Uterus (tissue), 4 donors: ENCODE results near the gene GNG4. TPM values are rescaled to one million over a fixed set of nuclear protein-coding genes. Genes with fewer than 3 reads are reported as not detected.

Source experiments
- DNase-seq, 2 donors: peaks; one replicate each; pipeline ENCODE4 v3.0.0-alpha.2; 2019 to 2020
- H3K27ac ChIP-seq, 2 donors: fragments of 200-600 bp; sonication (generic); 1 replicate in 1 of 2; 2 replicates in 1 of 2; pipeline ENCODE4 v1.5.1; 2016 to 2018
- H3K27me3 ChIP-seq, 2 donors: fragments of 200-600 bp; sonication (generic); one replicate each; pipeline ENCODE4 v1.5.1; 2018 to 2019; ENCODE audit warnings: control low read depth in 1 of 2
- H3K36me3 ChIP-seq, 2 donors: fragments of 200-600 bp; sonication (generic); one replicate each; pipeline ENCODE4 v1.5.1; 2019; ENCODE audit warnings: control low read depth in 1 of 2
- H3K4me1 ChIP-seq, 2 donors: fragments of 200-600 bp; sonication (generic); one replicate each; pipeline ENCODE4 v1.5.1; 2018 to 2019; ENCODE audit warnings: control low read depth in 1 of 2
- H3K4me3 ChIP-seq, 2 donors: fragments of 200-600 bp; sonication (generic); 1 replicate in 1 of 2; 2 replicates in 1 of 2; pipeline ENCODE4 v1.5.1; 2018 to 2019; ENCODE audit warnings: mild to moderate bottlenecking in 1 of 2
- H3K9me3 ChIP-seq, 2 donors: fragments of 200-600 bp; sonication (generic); one replicate each; pipeline ENCODE4 v1.5.1; 2019; ENCODE audit warnings: control low read depth in 1 of 2
- POLR2A ChIP-seq, 2 donors: fragments of 450-650 bp; IDR thresholded peaks; one replicate each; pipeline ENCODE4 v1.6.1; 2016; ENCODE audit warnings: antibody characterized with exemption in 2 of 2, mild to moderate bottlenecking in 1 of 2, moderate library complexity in 1 of 2
- intact Hi-C: fragments of 100-400 bp; cut with DNase I; formaldehyde crosslinking; loops from one replicate; pipeline ENCODE4 v1.15.1; 2023; ENCODE audit warnings: low total_unique reads
- total RNA-seq, 4 donors: library from RNA; depleted of rRNA in 3 of 4; stranded (reverse); fragments of >200 nt in 3 of 4; gene quantifications; one replicate each; pipeline versions ENCODE4 v1.1.0 to v1.2.4, GENCODE V29; 2014 to 2023
- TF ChIP-seq, protein P1 (sequence below), 4 experiments: fragments of 200-600 bp in 2 of 4; fragments of 450-650 bp in 2 of 4; sonication (generic) in 2 of 4; IDR thresholded peaks; one replicate each; pipeline ENCODE4 v1.5.1; 2016 to 2019; ENCODE audit warnings: antibody characterized with exemption in 4 of 4, mild to moderate bottlenecking in 2 of 4, moderate library complexity in 1 of 4
- donor health status: DM: yes; HTN: yes; CAD: no.

GNG4 gene
- total RNA-seq, 4 donors from 2014 or later = 0.51 to 8.2 (median 2.3) TPM

DNA sequence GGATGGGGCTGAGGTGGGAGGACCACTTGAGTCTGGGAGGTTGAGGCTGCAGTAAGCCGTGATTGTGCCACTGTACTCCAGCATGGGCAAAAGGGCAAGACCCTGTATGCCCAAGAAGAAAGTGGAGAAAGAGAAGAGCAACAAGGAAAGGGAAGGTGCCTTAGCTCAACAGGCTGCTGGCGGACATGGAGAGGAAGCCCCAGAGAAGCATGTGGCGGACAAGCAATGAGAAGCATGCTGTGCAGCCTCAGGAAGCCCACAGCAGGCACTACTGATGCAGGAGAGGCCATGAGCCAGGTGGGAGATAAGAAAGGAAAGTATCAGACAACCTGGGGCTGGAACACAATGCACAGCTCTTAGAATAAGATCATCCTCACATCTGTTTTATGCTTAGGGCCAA is 32.6 kb upstream of the GNG4 start:
- Histone ChIP-seq H3K27me3 (no peaks in the 10 kb centered on the region), H3K4me1 (no peaks in the 10 kb centered on the region), H3K27ac (no peak overlapping the region), H3K4me3 (no peak overlapping the region), H3K9me3 (no peaks in the 10 kb centered on the region), H3K36me3 (no peaks in the 10 kb centered on the region)
- no peak for DNase-seq
- intact Hi-C loops = no loop called here
- TF ChIP-seq POLR2A (IDR thresholded peaks at IDR 0.05) = no peak
- TF ChIP-seq, protein P1, sequence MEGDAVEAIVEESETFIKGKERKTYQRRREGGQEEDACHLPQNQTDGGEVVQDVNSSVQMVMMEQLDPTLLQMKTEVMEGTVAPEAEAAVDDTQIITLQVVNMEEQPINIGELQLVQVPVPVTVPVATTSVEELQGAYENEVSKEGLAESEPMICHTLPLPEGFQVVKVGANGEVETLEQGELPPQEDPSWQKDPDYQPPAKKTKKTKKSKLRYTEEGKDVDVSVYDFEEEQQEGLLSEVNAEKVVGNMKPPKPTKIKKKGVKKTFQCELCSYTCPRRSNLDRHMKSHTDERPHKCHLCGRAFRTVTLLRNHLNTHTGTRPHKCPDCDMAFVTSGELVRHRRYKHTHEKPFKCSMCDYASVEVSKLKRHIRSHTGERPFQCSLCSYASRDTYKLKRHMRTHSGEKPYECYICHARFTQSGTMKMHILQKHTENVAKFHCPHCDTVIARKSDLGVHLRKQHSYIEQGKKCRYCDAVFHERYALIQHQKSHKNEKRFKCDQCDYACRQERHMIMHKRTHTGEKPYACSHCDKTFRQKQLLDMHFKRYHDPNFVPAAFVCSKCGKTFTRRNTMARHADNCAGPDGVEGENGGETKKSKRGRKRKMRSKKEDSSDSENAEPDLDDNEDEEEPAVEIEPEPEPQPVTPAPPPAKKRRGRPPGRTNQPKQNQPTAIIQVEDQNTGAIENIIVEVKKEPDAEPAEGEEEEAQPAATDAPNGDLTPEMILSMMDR (IDR thresholded peaks at IDR 0.05) = no peak

DNA sequence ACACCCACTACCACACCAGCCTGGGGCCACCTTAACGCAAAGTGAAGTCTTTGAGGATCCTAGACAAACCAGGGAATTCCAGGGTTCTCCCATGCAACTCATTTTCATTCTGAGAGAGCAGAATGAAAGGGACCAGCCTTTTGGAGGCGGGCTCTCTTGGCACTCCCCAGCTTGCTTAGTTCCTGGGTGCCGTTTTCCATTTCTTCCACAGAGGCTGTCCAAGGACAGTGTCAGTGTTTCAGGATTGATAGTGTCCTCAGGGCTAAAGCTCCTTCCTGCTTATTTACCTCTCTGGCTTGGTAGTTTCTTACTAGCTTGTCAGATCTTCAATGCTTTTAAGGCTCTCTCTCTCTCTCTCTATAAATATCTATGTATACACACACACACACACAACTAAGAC is 30.1 kb upstream of the GNG4 start:
- TF ChIP-seq POLR2A (IDR thresholded peaks at IDR 0.05) = no peak
- TF ChIP-seq, protein P1 (IDR thresholded peaks at IDR 0.05) = no peak
- H3K4me3 ChIP-seq = no peak overlapping the region
- H3K9me3 ChIP-seq = no peaks in the 10 kb centered on the region
- no peaks in the 10 kb centered on the region for H3K4me1 ChIP-seq
- H3K27me3 ChIP-seq = no peaks in the 10 kb centered on the region
- H3K36me3 ChIP-seq = no peaks in the 10 kb centered on the region
- intact Hi-C loops = no loop called here
- H3K27ac ChIP-seq = no peak overlapping the region
- DNase-seq = no peak

DNA sequence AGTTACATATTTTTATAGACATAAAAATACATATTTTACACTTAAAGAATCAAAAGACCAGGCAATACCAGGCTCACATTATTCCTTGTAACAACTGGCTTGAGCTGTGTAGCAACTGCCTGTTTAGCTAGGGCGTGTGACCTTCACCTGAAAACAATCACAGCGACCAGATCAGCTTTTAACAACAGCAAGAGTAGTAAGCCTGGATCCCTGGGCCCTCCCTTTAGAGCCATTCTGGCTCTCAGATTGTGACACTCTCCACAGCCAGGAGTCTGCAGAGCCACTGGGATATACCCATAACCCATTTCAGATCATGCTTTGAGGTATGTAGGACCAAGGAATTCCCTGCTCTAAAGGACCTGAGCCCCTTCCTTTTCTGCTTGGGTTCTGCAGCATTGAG is 29.4 kb upstream of the GNG4 start:
- Histone ChIP-seq H3K4me3 (no peak overlapping the region), H3K4me1 (no peaks in the 10 kb centered on the region), H3K27ac (no peak overlapping the region), H3K36me3 (no peaks in the 10 kb centered on the region), H3K27me3 (no peaks in the 10 kb centered on the region), H3K9me3 (no peaks in the 10 kb centered on the region)
- intact Hi-C loops = no loop called here
- DNase-seq = no peak
- TF ChIP-seq, protein P1 (IDR thresholded peaks at IDR 0.05) = no peak
- TF ChIP-seq POLR2A (IDR thresholded peaks at IDR 0.05) = no peak

DNA sequence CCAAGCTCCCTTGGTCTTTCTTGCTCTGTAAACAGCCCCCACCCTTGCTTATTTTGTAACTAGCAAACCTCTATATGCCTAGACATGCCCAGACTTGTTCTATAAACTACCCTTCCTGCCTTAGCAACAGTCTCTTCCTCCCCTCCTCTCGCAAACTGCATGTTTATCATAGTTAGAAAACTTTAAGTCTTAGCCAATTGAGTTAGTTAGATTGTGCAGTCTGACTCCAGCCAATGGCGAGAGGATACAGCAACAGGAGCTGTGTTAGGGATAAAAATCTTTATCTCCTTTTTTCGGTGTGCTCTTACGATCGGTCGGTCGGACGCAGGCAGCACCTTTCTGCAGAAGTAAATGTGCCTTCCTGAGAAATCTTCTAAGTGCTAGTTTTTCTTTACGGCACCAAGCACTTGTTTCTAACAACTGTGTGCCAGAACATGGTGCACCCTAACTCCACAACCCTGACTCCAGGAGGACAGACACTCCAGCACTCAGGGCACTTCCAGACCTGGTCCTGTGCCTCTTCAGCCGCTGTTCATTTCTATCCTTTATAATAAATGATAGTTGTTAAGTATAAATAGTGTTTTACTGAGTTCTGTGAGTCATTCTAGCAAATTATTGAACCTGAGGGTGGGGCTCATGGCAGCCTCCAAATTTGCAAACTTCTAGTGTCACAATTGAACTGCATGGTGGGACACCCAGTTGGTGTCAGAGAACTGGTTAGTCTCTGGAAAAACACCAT is 25.7 kb upstream of the GNG4 start:
- DNase-seq = no peak
- Histone ChIP-seq H3K9me3 (peaks cover 0 to 11% of the 10 kb centered on the region in 2 donors), H3K4me1 (no peaks in the 10 kb centered on the region), H3K36me3 (no peaks in the 10 kb centered on the region), H3K4me3 (no peak overlapping the region), H3K27me3 (no peaks in the 10 kb centered on the region), H3K27ac (no peak overlapping the region)
- intact Hi-C loops = no loop called here
- TF ChIP-seq, protein P1 (IDR thresholded peaks at IDR 0.05) = no peak

DNA sequence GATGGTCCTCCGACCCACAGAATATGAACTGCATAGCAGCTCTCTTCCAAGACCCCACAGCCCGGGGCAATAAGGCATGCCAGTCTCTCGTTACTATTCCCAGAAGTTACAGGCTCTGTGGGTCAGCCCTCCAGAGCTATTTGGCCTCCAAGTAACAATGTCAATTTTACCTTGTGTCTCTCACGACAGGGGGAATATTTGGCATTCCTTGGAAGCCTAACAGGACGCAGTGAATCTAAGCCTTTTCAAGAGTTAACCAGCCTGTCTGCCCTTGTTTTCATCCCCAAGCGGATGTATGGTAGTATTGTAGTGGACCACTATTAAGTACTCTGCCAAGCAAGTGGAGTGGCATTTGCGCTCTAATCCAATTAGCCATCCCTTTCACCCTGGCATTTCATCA is 24.4 kb upstream of the GNG4 start:
- no peak overlapping the region for H3K27ac ChIP-seq
- H3K36me3 ChIP-seq = no peaks in the 10 kb centered on the region
- H3K4me3 ChIP-seq = no peak overlapping the region
- H3K9me3 ChIP-seq = peaks cover 0 to 20% of the 10 kb centered on the region in 2 donors
- H3K4me1 ChIP-seq = no peaks in the 10 kb centered on the region
- intact Hi-C loops = no loop called here
- H3K27me3 ChIP-seq = no peaks in the 10 kb centered on the region
- TF ChIP-seq, protein P1 (IDR thresholded peaks at IDR 0.05) = no peak
- TF ChIP-seq POLR2A (IDR thresholded peaks at IDR 0.05) = no peak
- DNase-seq = no peak
